Endothelial cell of umbilical vein (primary cell): ENCODE results near the gene SYDE1. TPM values are rescaled to one million over a fixed set of nuclear protein-coding genes. Genes with fewer than 3 reads are reported as not detected.

Experiments used
- BruUV-seq: library from RNA; stranded (reverse); fragments of 400-500 nt; replicated peaks from 2 replicates; lab custom pipeline; 2021; lab: Mats Ljungman, UMichigan
- CTCF ChIA-PET: fragments of 300-600, 350-600 bp; sonication (Branson Sonifier 250); formaldehyde crosslinking; loops from one replicate; lab custom pipeline; 2021; ENCODE audit warnings: antibody characterized with exemption, inconsistent platforms; lab: Charles Lee
- POLR2A ChIA-PET: fragments of 300-600, 350-600 bp; sonication (Branson Sonifier 250); formaldehyde crosslinking; loops from one replicate; lab custom pipeline; 2021; ENCODE audit warnings: antibody characterized with exemption, inconsistent platforms; lab: Charles Lee
- DNase-seq: peaks from one replicate; pipeline ENCODE4 v3.0.0-alpha.2; 2011; ENCODE audit warnings: low read depth, low spot score
- FAIRE-seq: peaks from 2 replicates; lab custom pipeline; 2011; peaks lifted over from hg19 to GRCh38; lab: Jason Lieb, UNC
- H2AFZ ChIP-seq: 2 replicates; pipeline ENCODE4 v1.6.0; 2012; ENCODE audit warnings: low read depth, low read length, control low read depth, inconsistent platforms
- H3K27ac ChIP-seq: 2 replicates; pipeline ENCODE4 v1.5.1; 2011; ENCODE audit warnings: low read depth, mild to moderate bottlenecking, control low read depth, low read length, moderate library complexity; ENCODE audit not compliant: insufficient read depth
- H3K27me3 ChIP-seq, 2 experiments: 2 replicates each; pipeline versions ENCODE4 v1.6.0 to v1.6.1; 2011; ENCODE audit warnings: low read length in 2 of 2, mixed read lengths in 1 of 2; ENCODE audit not compliant: control insufficient read depth in 2 of 2, insufficient read depth in 2 of 2
- H3K36me3 ChIP-seq, 2 experiments: 2 replicates in 1 of 2; 3 replicates in 1 of 2; pipeline ENCODE4 v1.5.1; 2011; ENCODE audit warnings: low read length in 2 of 2, mild to moderate bottlenecking in 1 of 2, moderate library complexity in 1 of 2; ENCODE audit not compliant: control insufficient read depth in 2 of 2, insufficient read depth in 2 of 2; ENCODE audit errors: extremely low read depth in 1 of 2
- H3K4me1 ChIP-seq: 3 replicates; pipeline ENCODE4 v1.5.1; 2011; ENCODE audit warnings: mild to moderate bottlenecking, low read length; ENCODE audit not compliant: control insufficient read depth, insufficient read depth; ENCODE audit errors: extremely low read depth
- H3K4me2 ChIP-seq: 2 replicates; pipeline ENCODE4 v1.6.1; 2011; ENCODE audit warnings: low read length, control low read depth, mixed read lengths; ENCODE audit not compliant: insufficient read depth
- H3K4me3 ChIP-seq, 3 experiments: fragments of 200-600 bp in 1 of 3; sonication (generic), shearing (Covaris generic) in 1 of 3; replicated peaks in 1 of 3; 2 replicates each; pipeline ENCODE4 v1.5.1; 2011 to 2016; ENCODE audit warnings: control low read depth in 3 of 3, low read length in 3 of 3, mild to moderate bottlenecking in 2 of 3, inconsistent platforms in 1 of 3, low read depth in 1 of 3, moderate library complexity in 1 of 3; ENCODE audit not compliant: insufficient read depth in 1 of 3
- H3K79me2 ChIP-seq: 2 replicates; pipeline ENCODE4 v1.6.0; 2012; ENCODE audit warnings: low read length, inconsistent platforms; ENCODE audit not compliant: control insufficient read depth, insufficient read depth
- H3K9ac ChIP-seq: replicated peaks from 2 replicates; pipeline ENCODE3; 2011; ENCODE audit warnings: low read length, control low read depth; ENCODE audit not compliant: insufficient read depth; ENCODE audit errors: extremely low read depth
- H3K9me1 ChIP-seq: replicated peaks from 3 replicates; pipeline ENCODE4 v1.6.0; 2011; ENCODE audit warnings: mild to moderate bottlenecking, low read length; ENCODE audit not compliant: control insufficient read depth, insufficient read depth; ENCODE audit errors: extremely low read depth
- H3K9me3 ChIP-seq: replicated peaks from 2 replicates; pipeline ENCODE4 v1.5.1; 2012; ENCODE audit warnings: low read length, inconsistent platforms; ENCODE audit not compliant: control insufficient read depth, insufficient read depth
- H4K20me1 ChIP-seq: replicated peaks from 2 replicates; pipeline ENCODE3; 2011; ENCODE audit warnings: mild to moderate bottlenecking, low read length; ENCODE audit not compliant: control insufficient read depth, insufficient read depth; ENCODE audit errors: extremely low read depth
- CTCF ChIP-seq, 2 donors: IDR thresholded peaks; 1 replicate in 1 of 2; 2 replicates in 1 of 2; pipeline ENCODE4 v1.5.1; 2011; ENCODE audit warnings: low read length in 2 of 2, mild to moderate bottlenecking in 2 of 2, moderate library complexity in 2 of 2, control low read depth in 1 of 2, inconsistent platforms in 1 of 2, low read depth in 1 of 2; ENCODE audit not compliant: insufficient read depth in 1 of 2; ENCODE audit errors: extremely low read depth in 1 of 2
- EZH2 ChIP-seq: IDR thresholded peaks from 2 replicates; pipeline ENCODE4 v1.6.1; 2012; ENCODE audit warnings: borderline replicate concordance, low read depth, mild to moderate bottlenecking, moderate library complexity, low read length, inconsistent platforms; ENCODE audit not compliant: severe bottlenecking
- FOS ChIP-seq: IDR thresholded peaks from 2 replicates; pipeline ENCODE4 v1.6.1; 2011; ENCODE audit warnings: mild to moderate bottlenecking, low read length, moderate library complexity, borderline replicate concordance; ENCODE audit not compliant: insufficient read depth
- GATA2 ChIP-seq: IDR thresholded peaks from 2 replicates; pipeline ENCODE4 v1.7.0; 2011; ENCODE audit warnings: low read depth, mild to moderate bottlenecking, moderate library complexity, mixed read lengths, low read length; ENCODE audit not compliant: insufficient read length, insufficient read depth
- MYC ChIP-seq: IDR thresholded peaks from one replicate; pipeline ENCODE4 v1.6.1; 2011; ENCODE audit warnings: mild to moderate bottlenecking, low read depth, low read length
- POLR2AphosphoS5 ChIP-seq: IDR thresholded peaks from 2 replicates; pipeline ENCODE4 v1.6.1; 2012; ENCODE audit warnings: low read depth, mild to moderate bottlenecking, control low read depth, low read length, moderate library complexity; ENCODE audit not compliant: insufficient read depth
- dilution Hi-C: fragments of 300-500 bp; cut with MboI; formaldehyde crosslinking; loops from one replicate; pipeline ENCODE4 v1.15.0; 2019; ENCODE audit warnings: low sequenced_read_pairs; ENCODE audit not compliant: extremely low pct_ligation_motif_present
- intact Hi-C: fragments of 100-400 bp; cut with micrococcal nuclease; formaldehyde crosslinking; loops from one replicate; pipeline ENCODE4 v1.10.0; 2022
- polyA plus RNA-seq, 4 experiments: library from polyadenylated mRNA; depleted of rRNA in 3 of 4; stranded (reverse) in 3 of 4; unstranded in 1 of 4; fragments of >200 nt; gene quantifications; 2 replicates each; pipeline versions ENCODE4 v1.2.1 to v1.2.3, GENCODE V29; 2011 to 2012; ENCODE audit warnings: missing spikeins in 1 of 4
- total RNA-seq: library from RNA; stranded (reverse); gene quantifications from 2 replicates; pipeline ENCODE4 v1.2.3, GENCODE V29; 2021

SYDE1 gene
- total and polyA plus RNA-seq, 2 donors (not counting 3 experiments of a cell fraction or from before 2014, with no cell fraction given) = 33.1 to 35.3 TPM

- H3K27me3 ChIP-seq = no peaks in the 10 kb centered on the region
- intact Hi-C loops = no loop called here
- H3K9me1 ChIP-seq = no peaks in the 10 kb centered on the region
- DNase-seq (no peak), FAIRE-seq (no peak)
- no TSS peak for BruUV-seq
- no peaks in the 10 kb centered on the region for H3K4me1 ChIP-seq
- no peaks in the 10 kb centered on the region for H4K20me1 ChIP-seq
- no peak overlapping the region for H3K9ac ChIP-seq
- H3K4me3 ChIP-seq = no peak overlapping the region
- no peak overlapping the region for H2AFZ ChIP-seq
- ChIA-PET POLR2A (no interaction called here), CTCF (interaction anchor here (2.4 kb wide), 1 partner anchor 41 kb away, joined by 10 read pairs; no protein-coding TSS in a partner anchor)
- H3K79me2 ChIP-seq = no peaks in the 10 kb centered on the region
- no peak overlapping the region for H3K4me2 ChIP-seq
- H3K27ac ChIP-seq = no peak overlapping the region
- no peaks in the 10 kb centered on the region for H3K9me3 ChIP-seq
- dilution Hi-C loops = no loop called here
- no peak for TF ChIP-seq GATA2
- TF ChIP-seq CTCF (IDR thresholded peaks at IDR 0.05; ENCODE audit: extremely low read depth in 1 of 2, insufficient read depth in 1 of 2, low read depth in 1 of 2, low read length in 2 of 2) = no peak
- no peak for TF ChIP-seq FOS
- no peak for TF ChIP-seq EZH2
- TF ChIP-seq POLR2AphosphoS5 = no peak
- TF ChIP-seq MYC = no peak
- no peaks in the 10 kb centered on the region for H3K36me3 ChIP-seq
Observed at GRCh38 chr19:15142313-15142712, 35.1 kb downstream of the SYDE1 start.
